Measurements from ENCODE around the gene EML2.

Gene EML2

DNA sequence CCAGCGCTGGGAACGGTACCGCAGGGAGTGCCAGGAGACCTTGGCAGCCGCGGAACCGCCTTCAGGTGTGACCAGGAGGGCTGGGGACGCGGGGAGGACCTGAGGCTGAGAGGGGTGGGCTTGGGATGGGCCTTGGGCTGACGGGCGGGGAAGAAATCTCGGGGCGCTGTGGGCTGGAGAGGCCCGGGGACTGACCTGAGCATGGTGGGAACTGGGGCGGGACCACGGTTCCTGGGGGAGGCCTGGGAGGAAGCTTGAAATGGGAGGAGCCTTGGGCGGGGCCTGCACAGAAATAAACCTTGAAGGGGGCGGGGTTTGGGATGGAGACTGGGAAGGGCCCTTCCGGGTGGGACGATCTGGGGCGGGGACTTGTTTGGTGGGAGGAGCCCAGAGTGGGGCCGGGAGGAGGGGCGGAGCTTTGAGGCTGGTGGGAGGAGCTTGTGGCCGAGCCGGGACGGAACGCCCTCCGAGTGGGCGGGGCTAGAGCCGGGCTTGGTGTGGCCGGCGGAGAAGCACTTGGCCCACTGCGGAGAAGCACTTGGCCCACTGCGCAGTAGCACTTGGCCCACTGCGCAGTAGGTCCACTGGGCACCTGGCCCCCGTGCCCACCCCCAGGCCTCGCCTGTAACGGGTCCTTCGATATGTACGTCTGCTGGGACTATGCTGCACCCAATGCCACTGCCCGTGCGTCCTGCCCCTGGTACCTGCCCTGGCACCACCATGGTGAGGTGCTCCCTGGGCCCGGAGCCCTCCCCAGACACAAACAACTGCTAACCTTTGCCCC lies 31.7 kb upstream of the EML2 start:
- Histone ChIP-seq H3K9me3 (ENCODE audit: control insufficient read depth, insufficient read depth, low read length) (no peaks in the 10 kb centered on the region), H3K4me3 (ENCODE audit: low read depth, low read length) (peak overlapping the region; percentile 69), H3K4me1 (ENCODE audit: control insufficient read depth, insufficient read depth, low read length) (peaks cover 13% of the 10 kb centered on the region), H3K27me3 (ENCODE audit: control insufficient read depth, insufficient read depth, low read length) (peaks cover 32% of the 10 kb centered on the region), H3K36me3 (ENCODE audit: control insufficient read depth, insufficient read depth, low read length) (no peaks in the 10 kb centered on the region), H3K27ac (ENCODE audit: low read depth, low read length) (no peak overlapping the region), H3K9ac (ENCODE audit: low read depth, low read length) (no peak overlapping the region)

DNA sequence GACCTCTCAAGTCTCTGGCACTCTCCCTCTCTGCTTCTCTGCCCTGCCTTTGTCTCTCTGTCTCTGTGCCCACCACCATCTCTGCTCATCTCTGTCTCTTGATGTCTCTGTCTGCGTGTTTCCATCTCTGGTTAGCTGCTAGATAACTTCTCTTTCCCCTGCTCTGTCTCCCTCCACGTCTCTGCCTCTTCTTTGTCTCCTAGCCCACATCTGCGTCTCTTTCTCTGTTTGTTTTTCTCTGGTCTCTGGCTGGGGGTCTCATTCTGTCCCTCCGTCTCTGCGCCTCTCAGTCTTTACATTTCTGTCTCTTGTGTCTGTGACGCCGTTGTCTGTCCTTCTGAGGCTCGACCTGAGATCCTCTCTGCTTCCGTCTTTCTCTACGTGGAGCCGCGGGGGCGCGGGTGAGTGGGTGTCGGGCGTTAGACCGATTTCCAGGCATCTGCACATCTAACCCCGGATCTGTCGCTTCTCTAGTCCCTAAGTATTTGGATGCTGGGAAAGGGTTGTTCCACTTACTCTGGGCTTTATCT lies 29.2 kb upstream of the EML2 start:
- Histone ChIP-seq H3K27ac (ENCODE audit: low read depth, low read length) (no peak overlapping the region), H3K4me1 (ENCODE audit: control insufficient read depth, insufficient read depth, low read length) (peaks cover 13% of the 10 kb centered on the region), H3K27me3 (ENCODE audit: control insufficient read depth, insufficient read depth, low read length) (peaks cover 32% of the 10 kb centered on the region), H3K9ac (ENCODE audit: low read depth, low read length) (no peak overlapping the region), H3K36me3 (ENCODE audit: control insufficient read depth, insufficient read depth, low read length) (no peaks in the 10 kb centered on the region), H3K4me3 (ENCODE audit: low read depth, low read length) (peak overlapping the region; percentile 66), H3K9me3 (ENCODE audit: control insufficient read depth, insufficient read depth, low read length) (no peaks in the 10 kb centered on the region)

DNA sequence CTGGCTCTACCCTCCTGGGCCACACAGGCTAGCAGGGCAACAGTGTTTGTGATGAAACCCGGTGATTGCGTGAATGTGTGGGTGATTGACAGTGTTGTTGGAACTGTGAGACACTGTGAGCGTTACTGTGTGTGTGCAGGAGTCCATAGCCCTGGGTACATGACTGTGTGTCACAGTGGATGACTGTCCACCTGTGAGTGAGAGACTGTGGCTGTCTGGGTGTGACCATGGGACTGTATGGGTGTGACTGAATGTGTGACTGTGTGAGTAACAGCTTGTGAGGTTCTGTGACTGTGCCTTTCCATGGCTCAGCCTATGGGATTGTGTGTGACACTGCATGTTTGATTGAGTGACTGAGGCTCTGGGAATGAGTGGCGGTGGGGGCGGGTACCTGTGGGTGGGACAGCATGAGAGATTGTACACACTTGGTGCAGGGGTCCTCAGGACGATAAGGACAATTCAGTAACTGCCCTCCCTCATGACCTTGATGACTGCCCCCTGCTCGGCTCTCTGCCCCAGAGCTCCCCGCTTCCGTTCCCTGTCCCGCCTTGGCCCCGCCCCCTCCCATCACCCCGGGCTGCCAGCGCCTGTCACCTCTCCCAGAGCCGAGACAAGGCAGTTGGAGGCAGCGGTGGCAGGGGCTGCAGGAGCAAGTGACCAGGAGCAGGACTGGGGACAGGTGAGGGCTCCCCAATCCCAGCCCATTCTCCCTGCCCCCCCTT lies 28.6 kb upstream of the EML2 start, which contains the start of gene GIPR:
Gene GIPR, plus strand, starts transcription at position 602 of the 722 bp plus-strand sequence. CDS start 1,300 bp downstream, outside the sequence.
- H3K4me3 ChIP-seq (ENCODE audit: low read depth, low read length), result peak within 1 kb of the TSS; percentile 66
- no peaks in the 10 kb centered on the region for H3K9me3 ChIP-seq (ENCODE audit: control insufficient read depth, insufficient read depth, low read length)
- no peaks in the 10 kb centered on the region for H3K36me3 ChIP-seq (ENCODE audit: control insufficient read depth, insufficient read depth, low read length)
- no peak within 1 kb of the TSS for H3K9ac ChIP-seq (ENCODE audit: low read depth, low read length)
- H3K27me3 ChIP-seq (ENCODE audit: control insufficient read depth, insufficient read depth, low read length), result peaks cover 32% of the 10 kb centered on the region
- H3K4me1 ChIP-seq (ENCODE audit: control insufficient read depth, insufficient read depth, low read length), result peaks cover 13% of the 10 kb centered on the region
- no peak within 1 kb of the TSS for H3K27ac ChIP-seq (ENCODE audit: low read depth, low read length)

DNA sequence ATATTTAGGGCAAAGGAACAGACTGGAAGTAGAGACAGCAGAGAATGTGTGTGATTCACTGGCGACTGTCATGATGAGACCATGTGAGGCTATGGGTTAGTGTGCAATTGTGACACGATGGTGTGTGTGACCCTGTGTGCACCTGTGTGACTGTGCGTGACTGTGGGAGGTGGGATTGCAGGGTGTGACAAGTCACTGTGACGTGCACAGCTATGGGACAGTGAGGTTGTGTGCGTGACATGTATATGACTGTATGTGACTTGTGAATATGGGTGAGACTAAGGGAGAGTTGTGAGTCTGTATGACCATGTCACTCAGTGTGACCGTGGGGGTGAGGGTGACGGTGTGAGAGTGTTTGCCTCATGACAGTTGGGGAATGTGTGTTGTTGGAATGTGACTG lies 25.4 kb upstream of the EML2 start:
- H3K4me1 ChIP-seq (ENCODE audit: control insufficient read depth, insufficient read depth, low read length), result peaks cover 9% of the 10 kb centered on the region
- H3K36me3 ChIP-seq (ENCODE audit: control insufficient read depth, insufficient read depth, low read length), result no peaks in the 10 kb centered on the region
- H3K4me3 ChIP-seq (ENCODE audit: low read depth, low read length), result no peak overlapping the region
- H3K9me3 ChIP-seq (ENCODE audit: control insufficient read depth, insufficient read depth, low read length), result no peaks in the 10 kb centered on the region
- no peak overlapping the region for H3K9ac ChIP-seq (ENCODE audit: low read depth, low read length)
- peaks cover 21% of the 10 kb centered on the region for H3K27me3 ChIP-seq (ENCODE audit: control insufficient read depth, insufficient read depth, low read length)
- H3K27ac ChIP-seq (ENCODE audit: low read depth, low read length), result no peak overlapping the region

DNA sequence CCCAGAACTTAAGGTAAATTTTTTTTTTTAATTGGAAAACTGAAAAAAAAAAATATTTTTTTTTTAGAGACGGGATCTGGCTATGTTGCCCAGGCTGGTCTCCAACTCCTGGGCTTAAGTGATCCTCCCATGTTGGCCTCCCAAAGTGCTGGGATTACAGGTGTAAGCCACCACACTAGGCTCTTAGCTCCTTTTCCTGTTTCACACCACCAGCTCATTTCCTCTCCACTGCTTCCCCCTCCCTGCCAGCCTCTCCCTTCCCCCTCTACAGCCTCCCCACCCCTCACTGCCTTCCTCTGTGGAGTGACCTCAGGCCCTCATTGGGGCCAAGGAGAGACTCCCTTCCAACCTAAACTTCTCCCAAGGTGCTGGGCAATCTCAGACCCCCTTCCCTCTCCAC lies 24.6 kb upstream of the EML2 start:
- Histone ChIP-seq H3K36me3 (ENCODE audit: control insufficient read depth, insufficient read depth, low read length) (no peaks in the 10 kb centered on the region), H3K4me3 (ENCODE audit: low read depth, low read length) (no peak overlapping the region), H3K9ac (ENCODE audit: low read depth, low read length) (no peak overlapping the region), H3K4me1 (ENCODE audit: control insufficient read depth, insufficient read depth, low read length) (peaks cover 6% of the 10 kb centered on the region), H3K9me3 (ENCODE audit: control insufficient read depth, insufficient read depth, low read length) (no peaks in the 10 kb centered on the region), H3K27ac (ENCODE audit: low read depth, low read length) (no peak overlapping the region), H3K27me3 (ENCODE audit: control insufficient read depth, insufficient read depth, low read length) (peaks cover 13% of the 10 kb centered on the region)

DNA sequence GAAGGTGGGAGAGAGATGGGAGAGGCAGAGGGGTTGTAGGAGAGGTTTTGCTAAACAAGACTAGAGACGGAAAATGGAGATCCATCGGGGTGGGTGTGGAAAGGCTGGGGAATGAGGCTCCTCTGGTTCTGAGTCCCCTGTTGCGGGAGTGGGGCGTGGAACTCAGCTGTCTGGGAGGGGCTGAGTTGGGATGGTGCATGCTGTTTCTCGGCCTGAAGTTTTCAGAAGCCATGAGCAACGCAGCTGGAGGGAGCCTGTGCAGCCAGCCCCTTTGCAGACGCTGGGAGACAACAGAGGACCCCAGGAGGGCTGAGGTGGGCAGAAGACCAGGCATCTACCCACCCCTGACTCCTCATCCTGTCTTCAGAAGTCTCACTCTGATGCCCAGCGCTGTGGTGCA lies 21.4 kb upstream of the EML2 start:
- no peak overlapping the region for H3K4me3 ChIP-seq (ENCODE audit: low read depth, low read length)
- no peak overlapping the region for H3K9ac ChIP-seq (ENCODE audit: low read depth, low read length)
- H3K27me3 ChIP-seq (ENCODE audit: control insufficient read depth, insufficient read depth, low read length), result no peaks in the 10 kb centered on the region
- H3K36me3 ChIP-seq (ENCODE audit: control insufficient read depth, insufficient read depth, low read length), result no peaks in the 10 kb centered on the region
- H3K4me1 ChIP-seq (ENCODE audit: control insufficient read depth, insufficient read depth, low read length), result no peaks in the 10 kb centered on the region
- H3K9me3 ChIP-seq (ENCODE audit: control insufficient read depth, insufficient read depth, low read length), result no peaks in the 10 kb centered on the region
- H3K27ac ChIP-seq (ENCODE audit: low read depth, low read length), result no peak overlapping the region

DNA sequence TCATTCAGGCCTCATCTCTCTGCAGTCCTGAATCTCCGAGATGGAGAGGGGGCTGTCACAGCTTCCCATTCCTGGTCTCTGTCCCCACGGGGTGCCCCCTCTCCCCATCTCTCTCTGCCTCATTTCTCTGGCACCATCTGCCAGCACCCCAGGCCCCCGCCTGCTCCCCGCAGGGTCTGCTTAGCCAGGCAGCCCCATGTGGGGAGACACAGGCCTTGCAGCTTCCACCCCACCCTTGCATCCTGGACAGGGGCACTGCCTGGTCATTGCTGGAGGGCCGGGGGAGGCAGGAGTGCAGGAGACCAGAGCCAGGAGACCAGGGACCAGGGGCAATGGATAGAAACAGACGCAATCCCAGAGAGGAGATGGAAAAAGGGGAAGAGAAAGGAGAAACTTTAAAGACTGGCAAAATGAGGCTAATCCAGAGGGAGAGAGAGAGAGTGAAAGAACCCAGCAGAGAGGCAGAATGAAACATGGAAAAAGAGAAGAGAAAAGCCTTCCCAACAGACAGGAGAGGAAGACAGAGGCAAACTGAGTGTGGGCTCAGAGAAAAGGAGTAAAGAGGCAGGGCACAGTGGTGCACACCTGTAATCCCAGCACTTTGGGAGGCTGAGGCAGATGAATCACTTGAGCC lies 20.0 kb upstream of the EML2 start:
- H3K4me3 ChIP-seq (ENCODE audit: low read depth, low read length), result no peak overlapping the region
- no peak overlapping the region for H3K9ac ChIP-seq (ENCODE audit: low read depth, low read length)
- no peaks in the 10 kb centered on the region for H3K36me3 ChIP-seq (ENCODE audit: control insufficient read depth, insufficient read depth, low read length)
- no peaks in the 10 kb centered on the region for H3K9me3 ChIP-seq (ENCODE audit: control insufficient read depth, insufficient read depth, low read length)
- no peaks in the 10 kb centered on the region for H3K27me3 ChIP-seq (ENCODE audit: control insufficient read depth, insufficient read depth, low read length)
- H3K27ac ChIP-seq (ENCODE audit: low read depth, low read length), result no peak overlapping the region
- H3K4me1 ChIP-seq (ENCODE audit: control insufficient read depth, insufficient read depth, low read length), result no peaks in the 10 kb centered on the region

DNA sequence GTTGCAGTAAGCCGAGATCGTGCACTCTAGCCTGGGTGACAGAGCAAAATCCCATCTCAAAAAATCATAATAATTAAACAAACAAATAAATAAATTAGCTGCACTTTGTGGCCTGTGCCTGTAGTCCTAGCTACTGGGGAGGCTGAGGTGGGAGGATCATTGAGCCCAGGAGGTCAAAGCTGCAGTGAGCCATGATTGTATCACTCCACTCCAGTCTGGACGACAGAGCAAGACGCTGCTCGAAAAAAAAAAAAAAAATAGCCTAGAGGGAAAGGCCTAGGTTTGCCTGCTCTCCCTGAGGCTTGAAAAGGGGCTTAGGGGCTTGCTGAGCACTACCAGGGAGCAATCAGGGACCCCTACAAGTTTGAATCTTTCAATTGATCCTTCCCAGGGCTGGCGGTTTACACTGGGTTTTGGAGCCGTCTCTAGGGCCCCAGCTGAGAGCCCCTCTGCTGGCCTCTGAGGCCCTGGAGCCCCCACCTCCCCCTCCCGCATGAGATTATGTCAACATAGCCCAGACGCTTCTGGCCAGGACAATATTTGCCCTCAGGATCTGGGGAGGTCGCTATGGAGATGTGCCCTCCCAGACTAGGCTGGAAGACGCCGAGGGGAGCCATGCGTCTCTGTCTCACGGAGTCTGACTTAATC lies 18.4 kb upstream of the EML2 start:
- Histone ChIP-seq H3K4me1 (ENCODE audit: control insufficient read depth, insufficient read depth, low read length) (no peaks in the 10 kb centered on the region), H3K36me3 (ENCODE audit: control insufficient read depth, insufficient read depth, low read length) (no peaks in the 10 kb centered on the region), H3K9me3 (ENCODE audit: control insufficient read depth, insufficient read depth, low read length) (no peaks in the 10 kb centered on the region), H3K4me3 (ENCODE audit: low read depth, low read length) (no peak overlapping the region), H3K9ac (ENCODE audit: low read depth, low read length) (no peak overlapping the region), H3K27ac (ENCODE audit: low read depth, low read length) (no peak overlapping the region), H3K27me3 (ENCODE audit: control insufficient read depth, insufficient read depth, low read length) (no peaks in the 10 kb centered on the region)

DNA sequence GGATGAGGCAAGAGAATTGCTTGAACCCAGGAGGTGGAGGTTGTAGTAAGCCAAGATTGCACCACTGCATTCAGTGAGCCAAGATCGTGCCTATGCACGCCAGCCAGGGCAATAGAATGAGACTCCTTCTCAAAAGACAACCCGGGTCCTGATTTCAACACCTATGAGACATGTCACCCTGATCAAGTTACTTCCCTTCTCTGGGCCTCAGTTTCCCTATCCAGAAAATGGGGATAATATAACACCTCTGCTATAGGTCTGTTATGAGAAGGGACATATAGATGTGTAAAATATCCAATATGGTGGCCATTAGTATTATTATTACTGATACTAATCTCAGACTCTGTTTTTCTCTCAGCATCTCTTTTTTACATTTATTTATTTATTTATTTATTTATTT lies 15.9 kb upstream of the EML2 start:
- Histone ChIP-seq H3K36me3 (ENCODE audit: control insufficient read depth, insufficient read depth, low read length) (no peaks in the 10 kb centered on the region), H3K4me1 (ENCODE audit: control insufficient read depth, insufficient read depth, low read length) (no peaks in the 10 kb centered on the region), H3K9ac (ENCODE audit: low read depth, low read length) (no peak overlapping the region), H3K27ac (ENCODE audit: low read depth, low read length) (no peak overlapping the region), H3K4me3 (ENCODE audit: low read depth, low read length) (no peak overlapping the region), H3K27me3 (ENCODE audit: control insufficient read depth, insufficient read depth, low read length) (no peaks in the 10 kb centered on the region), H3K9me3 (ENCODE audit: control insufficient read depth, insufficient read depth, low read length) (no peaks in the 10 kb centered on the region)

DNA sequence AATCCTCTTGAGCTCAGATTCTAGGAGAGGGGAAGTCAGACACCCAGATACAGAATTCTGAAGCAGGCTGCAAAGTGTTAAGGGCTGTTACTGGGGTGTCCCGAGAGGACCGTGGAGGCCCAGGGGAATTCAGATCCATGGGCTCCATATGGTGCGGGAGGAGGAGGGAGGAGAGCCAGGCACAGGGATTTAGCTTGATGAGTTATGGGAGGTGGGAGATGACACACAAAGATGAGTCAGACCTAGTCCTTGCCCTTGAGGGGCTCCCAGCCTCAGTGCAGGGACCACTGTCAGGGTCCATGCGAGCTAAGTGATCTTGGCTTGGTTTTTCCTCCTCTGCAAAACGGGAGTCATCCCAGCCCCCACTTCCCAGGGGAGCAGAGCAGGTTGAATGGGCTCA lies 14.4 kb upstream of the EML2 start:
- H3K36me3 ChIP-seq (ENCODE audit: control insufficient read depth, insufficient read depth, low read length), result no peaks in the 10 kb centered on the region
- H3K9ac ChIP-seq (ENCODE audit: low read depth, low read length), result no peak overlapping the region
- H3K4me3 ChIP-seq (ENCODE audit: low read depth, low read length), result no peak overlapping the region
- H3K4me1 ChIP-seq (ENCODE audit: control insufficient read depth, insufficient read depth, low read length), result no peaks in the 10 kb centered on the region
- no peaks in the 10 kb centered on the region for H3K27me3 ChIP-seq (ENCODE audit: control insufficient read depth, insufficient read depth, low read length)
- H3K27ac ChIP-seq (ENCODE audit: low read depth, low read length), result no peak overlapping the region
- no peaks in the 10 kb centered on the region for H3K9me3 ChIP-seq (ENCODE audit: control insufficient read depth, insufficient read depth, low read length)

All from HUES48 (cell line).